GM21526 (cell line): ENCODE results near the gene HSF5.

Experiments
- ATAC-seq: cut with Tn5 transposase; IDR thresholded peaks from one replicate; pipeline ENCODE4 v1.9.1; 2021; ENCODE audit warnings: moderate library complexity; ENCODE audit not compliant: unreplicated experiment, low FRiP score

Gene HSF5

DNA sequence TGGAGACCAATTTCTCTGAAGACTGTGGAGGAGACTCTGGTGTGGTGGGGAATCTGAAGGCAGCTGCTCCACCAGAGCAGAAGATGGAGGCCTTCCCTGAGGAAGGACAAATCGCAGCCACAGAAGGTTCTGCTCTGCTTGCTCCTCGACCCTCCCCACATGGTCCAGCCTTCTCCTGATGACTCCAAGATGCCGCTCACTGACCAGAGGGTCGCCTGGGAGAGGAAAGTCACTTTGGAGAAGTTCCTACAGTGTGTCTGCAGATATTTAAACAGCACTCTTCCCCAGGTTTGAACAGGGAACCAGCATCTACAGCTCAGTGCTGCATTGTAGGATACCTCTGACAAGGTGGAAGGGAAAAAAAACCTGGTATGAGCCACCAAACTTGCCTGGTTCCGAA, 115.2 kb downstream of the HSF5 start:
- ATAC-seq = no peak

DNA sequence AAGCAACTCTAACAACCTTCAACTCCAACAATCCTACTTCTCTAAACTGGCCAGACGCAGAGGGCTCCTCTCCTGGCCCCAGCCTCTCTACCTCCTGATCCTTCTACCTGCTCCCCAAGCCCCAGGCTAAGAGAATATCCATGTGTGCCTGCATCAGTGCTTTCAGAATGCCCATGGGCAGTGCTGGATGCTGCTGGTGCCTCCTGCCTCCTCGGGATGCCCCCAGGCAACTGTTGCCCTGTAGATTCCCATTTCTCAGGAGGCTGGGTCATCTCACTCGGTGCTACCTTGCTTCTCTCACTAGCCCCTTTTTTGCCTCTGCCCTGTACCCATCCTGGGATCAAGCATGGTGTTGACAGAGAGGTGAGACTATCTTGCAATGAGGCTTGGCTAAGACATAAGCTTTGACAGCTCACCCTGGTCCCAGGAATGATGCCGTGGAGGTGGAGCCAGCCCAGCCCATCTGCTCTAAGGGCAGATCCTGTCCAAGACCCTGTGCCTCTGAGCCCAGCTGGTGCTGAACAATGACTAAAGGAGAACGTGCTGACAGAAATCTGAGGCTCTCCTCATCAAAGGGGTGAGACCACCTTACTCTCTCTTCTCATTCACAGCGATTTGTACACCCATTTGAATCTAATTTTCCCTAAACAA, 116.8 kb downstream of the HSF5 start:
- no peak for ATAC-seq

DNA sequence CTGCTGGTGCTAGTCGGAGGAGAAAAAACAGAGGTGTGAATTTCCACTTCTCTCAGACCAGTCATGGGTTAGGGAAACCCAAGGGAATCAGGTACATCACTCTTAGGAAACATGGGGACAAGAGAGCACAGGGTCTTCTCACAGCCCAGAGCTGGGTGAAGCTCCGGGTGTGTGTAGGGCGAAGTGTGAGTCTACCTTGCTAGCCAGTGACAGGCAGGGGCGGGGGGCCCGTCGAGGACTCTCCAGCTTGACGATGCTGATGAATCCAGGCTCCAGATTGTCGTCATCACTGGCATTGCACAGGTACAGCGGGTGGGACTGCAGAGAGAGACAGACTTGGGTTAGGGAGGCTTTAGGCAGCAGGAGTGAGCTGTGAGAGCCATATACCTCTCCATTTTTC, 117.5 kb downstream of the HSF5 start:
- ATAC-seq = no peak

DNA sequence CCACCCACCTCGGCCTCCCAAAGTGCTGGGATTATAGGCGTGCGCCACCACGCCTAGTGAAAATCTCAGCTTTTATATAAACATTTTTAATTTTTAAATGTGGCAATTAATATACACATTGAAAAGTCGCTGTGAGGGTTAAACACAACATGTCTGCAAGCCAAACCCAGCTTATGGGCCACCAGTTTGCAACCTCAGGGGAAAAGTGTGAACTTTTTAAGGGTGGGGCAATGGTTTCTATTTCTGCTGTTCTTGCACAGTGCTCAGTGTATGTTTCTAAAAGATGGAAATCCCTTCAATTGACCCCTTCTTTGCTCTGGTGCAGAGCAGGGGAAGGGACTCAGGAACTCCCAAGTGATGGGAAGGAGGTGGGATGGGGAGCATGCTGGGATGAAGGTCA, 117.9 kb downstream of the HSF5 start:
- no peak for ATAC-seq
